Neuron (in vitro differentiated cells): ENCODE data around the gene CALHM6.

Source experiments
- H2AFZ ChIP-seq: one replicate; pipeline ENCODE4 v1.6.1; 2013; ENCODE audit warnings: low read depth, mild to moderate bottlenecking, inconsistent platforms, low read length, moderate library complexity
- H3K27me3 ChIP-seq: one replicate; pipeline ENCODE4 v1.6.1; 2013; ENCODE audit warnings: low read length; ENCODE audit not compliant: insufficient read depth
- H3K36me3 ChIP-seq: one replicate; pipeline ENCODE4 v1.6.1; 2013; ENCODE audit warnings: low read length; ENCODE audit not compliant: insufficient read depth
- H3K4me1 ChIP-seq: one replicate; pipeline ENCODE4 v1.6.1; 2013; ENCODE audit warnings: low read length; ENCODE audit not compliant: insufficient read depth
- H3K4me3 ChIP-seq: 2 replicates; pipeline ENCODE4 v1.5.1; 2013; ENCODE audit warnings: mild to moderate bottlenecking, low read length, moderate library complexity
- H3K9me3 ChIP-seq: one replicate; pipeline ENCODE4 v1.6.1; 2013; ENCODE audit warnings: low read length

CALHM6 gene

DNA sequence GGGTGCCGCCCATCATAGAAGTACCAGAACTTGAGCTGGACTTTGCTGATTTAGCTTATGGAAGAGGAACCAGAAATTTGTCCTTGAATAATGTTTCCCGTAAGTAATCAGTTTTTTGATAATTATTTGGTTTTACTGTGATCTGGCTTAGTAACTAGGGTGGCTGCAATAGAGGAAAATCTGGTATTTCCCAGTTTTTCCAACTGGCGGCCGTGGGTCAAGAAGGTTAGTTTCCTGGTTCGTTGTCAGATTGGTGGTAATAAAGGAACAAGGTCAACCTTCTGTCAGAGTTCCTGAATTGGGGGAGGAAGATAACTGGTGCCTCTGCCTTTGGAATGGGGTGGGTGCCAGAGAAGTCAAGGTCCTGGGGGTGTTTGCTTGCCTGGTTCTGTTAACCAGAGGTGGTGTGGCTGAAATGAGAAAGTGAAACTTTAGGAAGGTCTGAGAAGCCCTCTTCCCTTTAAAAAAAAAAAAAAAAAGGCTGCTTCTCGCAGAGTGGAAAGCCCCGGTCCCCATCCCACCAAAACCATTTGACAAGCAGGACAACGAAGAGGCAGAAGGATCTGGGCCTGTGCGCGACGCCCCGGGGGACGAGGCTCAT lies at the start of gene CALHM6:
Gene CALHM6, plus strand, starts transcription at position 45 of the 601 bp plus-strand sequence. Its CDS starts 555 bp downstream, at position 600.
- H3K27me3 ChIP-seq: no peaks in the 10 kb centered on the region

DNA sequence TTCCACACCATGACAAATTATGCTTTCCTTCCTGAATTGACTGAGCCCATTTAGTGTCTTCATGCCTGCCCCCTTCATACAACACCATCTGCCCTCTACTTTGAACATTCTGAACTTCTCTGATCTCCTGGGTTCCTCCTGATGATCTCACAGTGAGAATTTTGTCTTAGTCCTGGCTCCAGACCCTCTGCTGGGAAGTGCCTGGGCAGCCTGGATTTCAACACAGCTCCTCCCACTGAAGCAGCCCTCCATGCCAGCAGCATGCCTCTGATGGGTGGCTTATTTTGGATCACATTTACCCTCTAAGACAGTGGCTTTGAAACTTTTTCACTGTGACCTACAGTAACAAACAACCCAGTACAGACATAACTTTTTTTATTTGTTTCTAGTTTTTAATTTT lies 48.9 kb upstream of the CALHM6 start:
- Histone ChIP-seq H3K9me3 (no peaks in the 10 kb centered on the region), H3K4me1 (peaks cover 6% of the 10 kb centered on the region), H3K27me3 (no peaks in the 10 kb centered on the region), H3K36me3 (no peaks in the 10 kb centered on the region), H3K4me3 (no peak overlapping the region), H2AFZ (no peak overlapping the region)

More for the DNA sequence above, at the start of gene CALHM6:
- no peak within 1 kb of the TSS for H2AFZ ChIP-seq
- H3K36me3 ChIP-seq: no peaks in the 10 kb centered on the region
- H3K4me3 ChIP-seq: no peak within 1 kb of the TSS
- no peaks in the 10 kb centered on the region for H3K4me1 ChIP-seq
- H3K9me3 ChIP-seq: no peaks in the 10 kb centered on the region

DNA sequence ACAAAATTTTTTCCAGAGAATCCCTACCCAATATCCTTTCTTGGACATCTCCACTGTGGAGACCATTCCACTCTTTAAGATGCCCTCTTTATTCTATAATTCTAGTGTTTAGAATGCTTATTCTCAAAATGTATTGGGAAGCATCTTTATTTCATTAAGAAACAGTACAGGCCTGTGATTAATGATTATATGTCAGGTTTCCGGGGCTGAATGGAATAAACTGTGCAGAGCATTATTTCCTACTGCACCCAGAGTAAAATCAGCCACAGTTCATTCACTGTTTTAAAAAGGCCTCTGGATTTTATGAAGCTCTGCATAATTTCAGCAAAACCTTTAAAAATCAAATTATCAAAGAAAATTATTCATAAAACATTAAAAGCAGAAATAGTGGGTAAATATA lies 47.8 kb upstream of the CALHM6 start:
- H3K9me3 ChIP-seq: no peaks in the 10 kb centered on the region
- H3K4me1 ChIP-seq: peaks cover 6% of the 10 kb centered on the region
- H3K4me3 ChIP-seq: no peak overlapping the region
- no peak overlapping the region for H2AFZ ChIP-seq
- no peaks in the 10 kb centered on the region for H3K27me3 ChIP-seq
- no peaks in the 10 kb centered on the region for H3K36me3 ChIP-seq

DNA sequence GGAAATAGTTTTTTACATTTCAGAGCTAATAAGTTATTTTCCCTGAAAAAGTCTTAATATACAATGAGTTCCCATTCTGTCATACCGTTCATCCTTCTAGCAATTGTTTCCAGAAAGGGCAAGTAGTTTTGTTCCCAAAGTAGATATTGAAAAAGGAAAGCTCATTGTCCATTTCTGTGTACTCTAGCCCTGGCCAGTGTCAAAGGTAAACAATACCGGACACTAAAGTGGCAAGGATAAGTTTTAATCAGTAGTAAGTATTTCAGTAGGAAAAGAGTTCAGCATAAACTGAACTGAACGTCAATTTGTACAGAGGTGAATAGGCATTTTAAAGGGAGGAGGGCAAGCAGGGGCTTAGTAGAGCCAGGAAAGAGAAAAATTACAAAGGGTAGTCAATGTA lies 43.5 kb upstream of the CALHM6 start:
- Histone ChIP-seq H3K4me3 (no peak overlapping the region), H3K4me1 (peaks cover 2% of the 10 kb centered on the region), H3K27me3 (no peaks in the 10 kb centered on the region), H3K36me3 (no peaks in the 10 kb centered on the region), H3K9me3 (no peaks in the 10 kb centered on the region), H2AFZ (no peak overlapping the region)

DNA sequence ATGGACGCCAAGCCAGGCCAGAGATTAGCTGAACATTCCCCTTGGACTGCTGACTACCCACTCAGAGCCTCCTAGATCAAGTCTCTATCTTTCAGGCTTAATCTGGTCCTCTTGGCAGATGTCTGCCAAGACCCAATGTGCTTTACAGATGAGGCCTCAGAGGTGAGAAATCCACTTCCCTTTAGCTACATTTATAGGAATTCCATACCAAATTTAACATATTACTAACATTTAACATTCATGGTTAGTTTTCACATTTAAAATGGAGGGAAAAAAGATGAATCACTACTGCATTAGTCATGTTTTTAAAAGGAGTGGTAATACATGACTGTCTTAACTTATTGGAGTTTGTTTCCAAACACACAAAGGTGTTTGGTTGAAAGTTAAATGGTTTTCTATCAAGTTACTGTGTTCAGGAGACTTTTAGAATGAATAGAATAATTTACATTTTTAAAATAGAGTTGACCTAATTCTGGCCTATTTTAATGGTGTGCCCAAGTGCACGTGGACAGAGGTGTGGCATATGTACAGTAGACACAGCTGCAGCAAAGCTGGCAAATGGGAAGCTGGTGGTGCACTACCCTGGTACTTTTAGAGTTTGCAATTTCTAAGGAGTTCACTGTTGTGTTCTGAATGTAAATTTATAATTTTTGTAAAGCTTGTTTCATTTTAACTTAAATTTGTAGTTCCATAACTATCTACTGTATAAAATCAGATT lies 41.9 kb upstream of the CALHM6 start:
- H2AFZ ChIP-seq: no peak overlapping the region
- H3K27me3 ChIP-seq: no peaks in the 10 kb centered on the region
- no peak overlapping the region for H3K4me3 ChIP-seq
- H3K36me3 ChIP-seq: no peaks in the 10 kb centered on the region
- no peaks in the 10 kb centered on the region for H3K9me3 ChIP-seq
- peaks cover 2% of the 10 kb centered on the region for H3K4me1 ChIP-seq

DNA sequence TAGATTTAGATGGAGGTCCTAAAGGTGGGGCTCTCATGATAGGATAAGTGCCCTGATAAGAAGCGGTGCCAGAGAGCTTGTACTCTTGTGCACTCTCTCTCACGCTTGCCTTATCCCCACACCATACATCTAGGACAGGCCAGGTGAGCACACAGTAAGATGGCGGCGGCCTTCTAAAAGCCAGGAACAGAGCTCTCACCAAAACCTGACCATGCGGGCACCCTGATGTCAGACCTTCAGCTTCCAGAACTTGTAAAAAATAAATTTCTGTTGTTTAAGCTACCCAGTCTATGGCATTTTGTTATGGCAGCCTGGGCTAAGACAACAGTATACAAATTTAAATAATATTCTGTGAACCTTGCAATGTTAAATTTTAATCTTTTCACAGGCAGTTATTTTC lies 40.8 kb upstream of the CALHM6 start:
- Histone ChIP-seq H2AFZ (no peak overlapping the region), H3K36me3 (no peaks in the 10 kb centered on the region), H3K27me3 (no peaks in the 10 kb centered on the region), H3K4me1 (peaks cover 2% of the 10 kb centered on the region), H3K9me3 (no peaks in the 10 kb centered on the region), H3K4me3 (no peak overlapping the region)

DNA sequence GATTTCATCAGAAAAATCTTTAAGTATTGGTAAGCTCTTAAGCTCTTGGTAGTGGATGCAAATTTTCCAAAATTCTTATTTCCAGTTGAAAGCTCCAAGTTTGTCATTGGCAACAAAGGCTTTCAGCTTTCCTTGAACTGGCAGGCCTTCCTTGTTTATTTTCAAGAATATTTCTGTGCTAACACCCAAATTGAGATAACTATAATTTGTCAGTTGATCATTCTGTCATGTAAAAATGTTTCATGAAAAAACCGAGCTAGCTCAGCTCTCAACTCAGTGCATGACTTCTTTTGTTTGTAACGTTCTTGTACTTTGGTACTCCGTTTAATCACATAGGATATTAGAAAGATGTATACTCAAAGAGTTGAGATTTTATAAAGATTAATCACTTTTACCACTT lies 38.9 kb upstream of the CALHM6 start:
- Histone ChIP-seq H3K36me3 (peaks cover 4% of the 10 kb centered on the region), H2AFZ (no peak overlapping the region), H3K4me3 (no peak overlapping the region), H3K4me1 (no peaks in the 10 kb centered on the region), H3K27me3 (no peaks in the 10 kb centered on the region), H3K9me3 (no peaks in the 10 kb centered on the region)

DNA sequence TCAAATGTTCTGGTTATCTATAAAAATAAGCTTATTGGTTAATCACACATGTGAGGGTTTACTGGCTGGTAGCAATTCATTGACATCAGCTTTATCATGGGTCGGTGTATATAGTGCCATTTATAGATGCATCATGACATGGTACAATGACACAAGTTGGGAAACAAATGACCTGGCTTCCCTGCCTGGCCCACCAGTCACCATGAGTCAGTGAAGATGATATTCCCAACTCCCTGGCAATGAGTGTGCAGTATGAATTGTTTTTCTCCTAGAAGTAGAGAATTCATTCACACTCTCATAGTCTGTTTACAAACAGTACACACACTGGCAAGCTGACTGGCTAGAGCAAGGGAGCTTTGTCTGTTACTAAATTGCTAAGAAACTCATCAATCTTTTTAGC lies 37.2 kb upstream of the CALHM6 start:
- H3K4me3 ChIP-seq: no peak overlapping the region
- no peaks in the 10 kb centered on the region for H3K27me3 ChIP-seq
- no peaks in the 10 kb centered on the region for H3K4me1 ChIP-seq
- H2AFZ ChIP-seq: no peak overlapping the region
- no peaks in the 10 kb centered on the region for H3K9me3 ChIP-seq
- peaks cover 7% of the 10 kb centered on the region for H3K36me3 ChIP-seq

DNA sequence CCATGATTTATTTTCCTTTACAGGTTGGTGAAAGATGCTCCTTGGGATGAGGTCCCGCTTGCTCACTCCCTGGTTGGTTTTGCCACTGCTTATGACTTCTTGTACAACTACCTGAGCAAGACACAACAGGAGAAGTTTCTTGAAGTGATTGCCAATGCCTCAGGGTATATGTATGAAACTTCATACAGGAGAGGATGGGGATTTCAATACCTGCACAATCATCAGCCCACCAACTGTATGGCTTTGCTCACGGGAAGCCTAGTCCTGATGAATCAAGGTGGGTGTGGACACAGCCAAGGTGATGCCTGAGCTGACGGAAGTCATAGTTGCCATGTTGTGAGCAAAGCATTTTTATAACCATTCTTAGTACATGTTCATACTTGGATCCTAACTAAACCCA lies 34.6 kb upstream of the CALHM6 start:
- Histone ChIP-seq H3K36me3 (peaks cover 14% of the 10 kb centered on the region), H3K9me3 (no peaks in the 10 kb centered on the region), H3K4me1 (no peaks in the 10 kb centered on the region), H3K4me3 (no peak overlapping the region), H3K27me3 (no peaks in the 10 kb centered on the region), H2AFZ (no peak overlapping the region)

DNA sequence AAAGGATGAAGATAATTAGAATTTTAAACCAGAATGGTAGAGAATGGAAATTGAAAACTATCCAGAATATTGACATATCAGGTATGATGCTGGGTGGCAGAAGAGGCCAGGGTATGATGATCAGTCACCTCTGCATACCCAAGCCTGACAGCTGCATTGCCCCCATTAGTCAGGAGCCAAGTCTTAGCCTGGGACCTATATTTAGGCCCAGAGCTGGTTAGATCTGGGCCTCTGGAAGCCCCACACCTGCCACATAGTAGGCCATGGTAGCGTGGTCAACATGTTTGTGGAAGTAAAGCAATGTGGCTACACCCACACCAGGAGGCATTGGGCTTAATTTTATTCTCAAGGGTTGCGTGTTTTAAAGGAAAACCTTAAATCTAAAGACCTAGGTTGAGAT lies 32.1 kb upstream of the CALHM6 start:
- H3K27me3 ChIP-seq: no peaks in the 10 kb centered on the region

DNA sequence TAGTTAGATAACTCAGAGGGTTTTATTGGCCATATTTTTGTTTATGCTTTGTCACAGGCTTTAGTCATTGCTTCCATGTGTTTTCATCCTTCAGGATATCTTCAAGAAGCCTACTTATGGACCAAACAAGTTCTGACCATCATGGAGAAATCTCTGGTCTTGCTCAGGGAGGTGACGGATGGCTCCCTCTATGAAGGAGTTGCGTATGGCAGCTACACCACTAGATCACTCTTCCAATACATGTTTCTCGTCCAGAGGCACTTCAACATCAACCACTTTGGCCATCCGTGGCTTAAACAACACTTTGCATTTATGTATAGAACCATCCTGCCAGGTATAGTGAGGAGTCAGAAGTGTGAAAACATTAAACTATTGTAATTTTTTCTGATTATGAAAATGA lies 30.3 kb upstream of the CALHM6 start:
- no peaks in the 10 kb centered on the region for H3K27me3 ChIP-seq
- no peak overlapping the region for H3K4me3 ChIP-seq
- H3K36me3 ChIP-seq: peaks cover 14% of the 10 kb centered on the region
- no peaks in the 10 kb centered on the region for H3K4me1 ChIP-seq
- no peak overlapping the region for H2AFZ ChIP-seq
- no peaks in the 10 kb centered on the region for H3K9me3 ChIP-seq

More for the DNA sequence above, 32.1 kb upstream of the CALHM6 start:
- Histone ChIP-seq H3K9me3 (no peaks in the 10 kb centered on the region), H2AFZ (no peak overlapping the region), H3K4me1 (no peaks in the 10 kb centered on the region), H3K36me3 (peaks cover 14% of the 10 kb centered on the region), H3K4me3 (no peak overlapping the region)

DNA sequence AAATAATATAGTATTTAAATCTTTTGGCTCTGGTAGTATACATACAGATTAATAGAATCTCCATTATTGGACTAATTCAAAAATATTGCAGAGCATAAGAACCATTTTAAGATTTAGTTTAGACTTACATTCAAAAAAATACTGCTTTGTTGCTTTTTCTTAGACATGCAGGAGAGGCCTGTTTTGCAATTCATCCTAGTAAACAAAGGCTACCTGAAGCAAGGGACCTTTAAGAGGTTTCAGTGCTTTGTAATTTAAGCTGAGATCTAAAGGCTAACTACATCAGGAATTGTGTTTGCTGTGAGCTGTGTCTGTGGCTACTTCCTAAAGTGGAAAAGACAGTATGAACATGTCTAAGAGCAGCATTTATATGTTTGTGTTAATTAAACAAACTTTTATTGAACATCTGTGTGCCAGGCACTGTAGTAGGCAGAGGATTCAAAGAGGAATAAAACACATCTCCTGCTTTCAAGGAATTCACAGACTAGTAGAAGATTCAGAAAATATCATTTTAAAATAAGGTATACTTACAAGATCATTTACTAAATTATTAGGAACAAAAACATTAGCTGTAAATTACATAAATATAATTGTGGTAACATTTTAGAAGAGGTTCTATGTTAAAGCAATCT lies 29.1 kb upstream of the CALHM6 start:
- Histone ChIP-seq H2AFZ (no peak overlapping the region), H3K4me1 (no peaks in the 10 kb centered on the region), H3K4me3 (no peak overlapping the region), H3K9me3 (no peaks in the 10 kb centered on the region), H3K27me3 (no peaks in the 10 kb centered on the region), H3K36me3 (peaks cover 10% of the 10 kb centered on the region)

DNA sequence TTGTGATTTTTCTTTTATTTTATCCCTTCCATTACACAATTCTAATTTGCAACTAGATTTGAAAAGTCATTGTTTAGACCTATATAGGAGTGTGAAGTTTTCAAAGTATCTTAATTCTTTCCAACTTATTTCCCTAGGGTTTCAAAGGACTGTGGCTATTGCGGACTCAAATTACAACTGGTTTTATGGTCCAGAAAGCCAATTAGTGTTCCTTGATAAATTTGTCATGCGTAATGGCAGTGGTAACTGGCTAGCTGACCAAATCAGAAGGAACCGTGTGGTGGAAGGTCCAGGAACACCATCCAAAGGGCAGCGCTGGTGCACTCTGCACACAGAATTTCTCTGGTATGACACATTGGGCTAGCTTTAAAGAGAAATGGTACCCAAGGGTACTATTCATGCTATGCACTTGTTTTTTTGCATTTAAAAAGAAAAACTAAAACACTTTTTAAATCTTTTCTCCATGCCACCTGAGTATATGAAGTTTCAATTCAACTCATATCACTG lies 27.9 kb upstream of the CALHM6 start:
- Histone ChIP-seq H3K27me3 (no peaks in the 10 kb centered on the region), H3K4me1 (no peaks in the 10 kb centered on the region), H3K9me3 (no peaks in the 10 kb centered on the region), H3K36me3 (peaks cover 7% of the 10 kb centered on the region), H2AFZ (no peak overlapping the region), H3K4me3 (no peak overlapping the region)
